ENCODE data around the gene AIG1.

DNA sequence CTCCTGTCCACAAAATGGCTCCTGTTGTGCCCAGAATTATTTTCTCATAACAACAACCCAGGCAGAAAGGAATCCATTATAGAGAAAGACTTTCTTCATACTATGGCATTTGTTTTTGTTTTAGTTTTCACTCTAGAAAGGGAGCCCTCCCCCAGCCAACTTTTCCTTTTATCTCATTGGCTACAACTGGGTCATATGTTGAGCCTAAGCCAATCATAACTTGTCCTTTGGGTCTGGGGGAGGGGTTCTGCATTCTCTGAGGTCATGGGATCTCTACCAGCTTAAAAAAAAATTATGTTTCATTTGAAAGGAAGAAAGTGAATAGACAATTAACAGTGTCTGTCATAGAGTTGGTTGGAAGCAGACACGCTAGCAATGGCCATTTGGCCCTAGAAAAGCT lies 177.6 kb downstream of the AIG1 start:
- no peak for TF ChIP-seq EZH2 (IDR thresholded peaks at IDR 0.05; ENCODE audit: low read length, missing control alignments)
- TF ChIP-seq, protein P1, sequence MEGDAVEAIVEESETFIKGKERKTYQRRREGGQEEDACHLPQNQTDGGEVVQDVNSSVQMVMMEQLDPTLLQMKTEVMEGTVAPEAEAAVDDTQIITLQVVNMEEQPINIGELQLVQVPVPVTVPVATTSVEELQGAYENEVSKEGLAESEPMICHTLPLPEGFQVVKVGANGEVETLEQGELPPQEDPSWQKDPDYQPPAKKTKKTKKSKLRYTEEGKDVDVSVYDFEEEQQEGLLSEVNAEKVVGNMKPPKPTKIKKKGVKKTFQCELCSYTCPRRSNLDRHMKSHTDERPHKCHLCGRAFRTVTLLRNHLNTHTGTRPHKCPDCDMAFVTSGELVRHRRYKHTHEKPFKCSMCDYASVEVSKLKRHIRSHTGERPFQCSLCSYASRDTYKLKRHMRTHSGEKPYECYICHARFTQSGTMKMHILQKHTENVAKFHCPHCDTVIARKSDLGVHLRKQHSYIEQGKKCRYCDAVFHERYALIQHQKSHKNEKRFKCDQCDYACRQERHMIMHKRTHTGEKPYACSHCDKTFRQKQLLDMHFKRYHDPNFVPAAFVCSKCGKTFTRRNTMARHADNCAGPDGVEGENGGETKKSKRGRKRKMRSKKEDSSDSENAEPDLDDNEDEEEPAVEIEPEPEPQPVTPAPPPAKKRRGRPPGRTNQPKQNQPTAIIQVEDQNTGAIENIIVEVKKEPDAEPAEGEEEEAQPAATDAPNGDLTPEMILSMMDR (conservative IDR thresholded peaks at IDR 0.05 in 1 of 2, IDR thresholded peaks at IDR 0.05 in 1 of 2; ENCODE audit: low read depth in 1 of 2, low read length in 2 of 2): no peak
